DMS 273 (cell line): ENCODE data around the gene CMTM6.
"Not testable (repeated sequence)": the region's sequence is repeated elsewhere in the genome, so short reads cannot be mapped to it uniquely, and the experiment has no call there.

ENCODE experiments used
- DNase-seq: peaks from one replicate; lab custom pipeline; 2025; ENCODE audit not compliant: unreplicated experiment; lab: John Stamatoyannopoulos, UW

Gene CMTM6

GRCh38 chr3:32500231-32500630 is 2.4 kb downstream of the CMTM6 start:
- DNase-seq, result no peak

DNA sequence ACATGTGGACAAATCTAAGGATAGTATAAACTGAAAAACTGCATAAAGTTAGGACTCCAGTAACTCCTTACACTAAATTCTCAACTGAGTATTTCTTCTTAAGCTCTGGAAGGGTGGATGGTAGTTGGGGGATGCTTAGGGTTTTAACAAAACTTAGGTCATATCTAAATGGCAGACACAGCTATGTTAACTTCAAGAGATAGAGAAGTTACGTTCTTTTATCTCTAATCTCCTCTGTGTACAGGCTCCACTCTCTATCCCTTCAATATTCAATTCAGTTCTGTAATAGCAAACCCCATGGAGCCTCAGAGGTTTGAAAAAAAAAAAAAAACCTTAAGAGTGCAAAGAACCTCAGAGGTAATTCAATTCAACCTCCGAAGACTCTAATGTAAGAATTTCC is 3.1 kb downstream of the CMTM6 start:
- no peak for DNase-seq

GRCh38 chr3:32498992-32499391 is 3.7 kb downstream of the CMTM6 start:
- DNase-seq, result no peak

DNA sequence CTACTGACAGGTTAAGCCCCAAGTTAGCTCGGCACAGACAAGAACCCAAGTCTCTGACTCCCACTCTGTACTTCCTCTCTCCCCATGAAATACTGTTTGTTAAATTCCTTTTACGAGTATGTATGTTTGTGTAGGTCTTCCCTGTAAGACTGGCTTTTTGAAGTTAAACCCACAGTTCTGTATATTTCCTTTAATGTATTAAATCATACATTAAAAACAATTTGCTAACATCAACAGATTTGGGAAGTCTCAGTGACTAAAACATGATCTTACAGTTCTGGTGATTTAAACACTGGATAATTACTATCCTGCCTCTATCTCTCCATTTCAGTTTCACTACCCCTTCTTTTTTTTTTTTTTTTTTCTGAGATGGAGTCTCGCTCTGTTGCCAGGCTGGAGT is 4.4 kb downstream of the CMTM6 start:
- no peak for DNase-seq

- no peak for DNase-seq
These were observed 7.0 kb downstream of the CMTM6 start for GRCh38 chr3:32495609-32496008.

DNA sequence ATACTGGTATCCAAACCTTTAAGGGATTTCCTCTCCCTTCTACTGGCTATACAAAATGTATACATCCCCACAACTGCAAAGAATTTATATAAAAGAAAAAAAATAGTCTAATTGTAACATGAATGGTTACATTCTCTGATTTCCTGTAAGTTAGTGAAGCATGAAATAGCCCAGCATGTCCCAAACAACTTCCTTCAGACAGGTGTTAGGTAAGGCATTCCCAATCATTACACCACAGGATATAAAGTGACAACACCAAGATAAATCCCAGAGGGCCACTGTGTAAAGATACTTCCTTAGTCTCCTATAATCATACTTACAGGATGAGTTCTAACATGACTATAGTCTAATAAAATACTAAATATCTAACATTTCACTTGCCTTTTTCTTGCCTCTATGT is 7.6 kb downstream of the CMTM6 start:
- DNase-seq, result no peak

GRCh38 chr3:32493437-32494414 is 8.9 kb downstream of the CMTM6 start:
- DNase-seq, result no peak

DNA sequence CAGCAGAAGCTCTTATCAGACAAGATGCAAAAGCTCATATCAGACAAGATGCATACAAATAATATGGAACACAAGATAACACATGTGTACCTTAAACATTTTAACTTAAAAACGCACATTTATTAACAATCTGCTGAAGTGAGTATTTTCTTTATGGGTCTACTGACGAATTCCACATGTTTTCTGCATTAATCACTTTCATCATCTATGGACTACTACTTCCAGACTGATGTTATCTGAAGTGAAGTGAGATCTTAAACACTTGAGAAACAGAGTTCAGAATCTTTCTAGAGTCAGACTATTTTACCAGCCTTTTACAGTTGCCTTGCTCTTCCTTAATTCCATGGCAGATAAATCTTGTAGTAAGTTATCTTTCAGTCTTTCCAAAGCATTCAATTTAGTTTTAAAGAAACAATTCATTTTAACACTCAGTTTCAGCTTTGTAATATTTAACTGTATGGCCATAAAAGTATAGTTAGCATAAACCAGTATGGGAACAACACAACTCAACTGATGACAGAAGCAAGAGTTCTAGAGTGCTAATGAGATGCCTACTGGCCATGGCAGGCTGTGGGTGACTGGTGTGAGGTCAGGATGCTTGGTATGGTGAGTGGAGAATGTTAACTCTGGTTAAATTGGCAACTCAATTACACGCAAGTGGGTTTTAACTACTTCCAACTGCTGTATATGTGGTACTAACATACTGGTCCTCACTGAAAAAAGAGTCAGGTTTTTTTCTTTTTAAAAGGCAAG is 9.8 kb downstream of the CMTM6 start:
- no peak for DNase-seq

DNA sequence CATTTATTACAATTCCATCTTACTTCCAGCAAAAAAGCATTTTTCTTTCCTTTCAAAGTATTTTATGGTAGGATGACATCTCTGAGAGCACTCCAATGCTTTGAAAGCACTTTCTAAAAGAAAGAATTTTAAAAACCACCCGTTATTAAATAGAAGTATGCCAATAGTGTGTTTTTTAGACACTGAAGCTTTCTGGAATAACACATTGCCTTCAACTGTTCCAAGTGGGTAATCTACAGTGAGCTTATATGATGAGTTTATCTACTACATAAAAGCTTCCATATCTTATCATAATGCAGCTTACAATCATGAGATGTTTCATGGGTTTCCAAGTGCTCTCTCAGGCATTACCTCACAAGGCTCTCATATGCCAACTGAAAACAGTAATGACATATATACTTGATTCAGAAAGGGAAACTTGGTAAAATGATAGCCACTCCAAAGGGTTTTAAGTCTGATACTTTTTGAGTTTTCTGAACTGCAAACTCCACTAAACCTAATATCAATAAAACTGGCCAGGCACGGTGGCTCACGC is 14.1 kb downstream of the CMTM6 start:
- no peak for DNase-seq

DNA sequence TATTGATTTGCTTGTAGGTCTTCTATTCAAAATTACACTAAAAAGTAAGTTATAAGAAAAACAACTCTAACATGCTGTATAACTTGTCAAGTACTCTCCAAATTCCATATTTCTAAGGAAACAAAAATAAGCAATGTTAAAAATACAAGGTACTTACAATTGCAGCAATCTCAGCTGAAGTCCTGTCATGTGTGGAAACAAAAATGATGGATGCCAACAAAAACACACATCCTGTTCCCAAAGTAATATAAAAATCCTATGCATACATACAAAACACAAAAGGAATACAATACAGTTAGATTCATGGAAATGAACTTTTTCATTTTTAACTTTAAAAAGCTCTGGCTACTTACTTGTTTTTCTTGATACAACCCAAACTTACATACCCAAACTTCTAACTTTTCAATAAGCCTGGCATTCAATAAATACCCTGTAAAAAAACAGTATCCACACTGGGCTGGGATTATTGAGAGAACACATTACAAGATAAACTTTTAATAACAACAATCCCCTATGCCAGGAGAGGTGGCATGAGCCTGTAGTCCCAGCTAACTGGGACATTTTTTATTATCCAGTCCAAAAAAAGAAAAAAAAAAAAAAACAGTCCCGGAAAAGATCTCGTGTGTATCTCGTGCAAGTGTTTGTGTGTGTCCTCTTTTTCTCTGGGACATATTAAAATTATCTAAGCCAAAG is 14.7 kb downstream of the CMTM6 start:
- DNase-seq, result no peak

DNA sequence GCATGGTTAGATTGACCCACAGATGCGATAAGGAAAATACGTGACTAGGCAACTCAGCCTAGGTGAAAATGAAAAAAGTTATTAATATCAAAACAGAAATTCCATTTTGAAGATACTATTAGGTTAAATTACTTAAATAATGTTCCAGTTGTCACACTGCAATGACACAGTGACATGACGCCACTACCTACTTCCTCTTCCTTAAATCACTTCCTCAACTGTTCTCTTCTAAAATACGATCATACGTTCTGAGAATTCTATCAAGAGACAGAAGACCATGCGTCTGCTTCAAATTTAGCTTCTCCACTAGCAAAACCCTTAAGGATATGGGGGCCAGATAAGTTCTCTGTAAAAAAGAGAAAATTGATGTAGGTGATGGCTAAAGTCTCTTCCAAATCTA is 18.2 kb downstream of the CMTM6 start:
- no peak for DNase-seq

DNA sequence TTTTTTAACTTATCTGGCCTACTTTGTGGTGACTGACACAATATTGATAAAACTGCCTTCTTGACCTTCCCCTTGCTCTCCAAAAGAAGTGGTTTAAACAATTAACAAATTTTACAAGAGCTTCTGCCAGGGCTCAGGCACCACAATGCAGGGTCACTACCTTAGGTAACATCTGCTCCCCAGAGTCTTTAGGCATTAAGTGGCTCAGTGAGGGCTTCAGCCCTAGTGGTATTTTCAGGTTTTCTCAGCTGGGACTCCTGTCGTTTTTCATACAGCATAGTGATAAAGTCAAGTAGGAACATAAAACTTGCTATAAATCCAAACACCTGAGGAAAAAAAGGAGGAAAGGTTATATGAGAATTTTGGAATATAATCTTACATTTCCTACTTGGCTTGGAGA is 18.9 kb downstream of the CMTM6 start:
- DNase-seq, result no peak

DNA sequence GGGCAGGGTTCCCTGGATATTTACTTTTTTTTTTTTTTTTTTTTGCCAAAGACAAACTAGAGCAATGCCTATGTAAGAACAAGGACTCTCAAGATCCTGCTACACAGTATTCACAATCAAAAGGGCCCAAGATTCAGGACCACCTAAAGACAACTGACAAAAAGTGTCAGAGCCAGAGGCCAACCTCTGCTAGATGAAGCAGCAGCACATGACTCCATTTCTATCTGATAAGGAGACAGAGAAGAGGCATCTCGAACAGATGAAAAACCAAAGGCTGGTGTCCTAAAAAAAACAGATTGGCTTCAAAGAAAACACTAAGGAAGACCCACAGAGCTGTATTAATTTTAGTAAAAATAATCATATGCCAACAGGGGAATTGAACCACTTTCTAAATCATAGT is 20.0 kb downstream of the CMTM6 start:
- DNase-seq, result no peak

GRCh38 chr3:32481791-32482631 is 20.6 kb downstream of the CMTM6 start:
- no peak for DNase-seq

GRCh38 chr3:32480604-32481003 is 22.0 kb downstream of the CMTM6 start:
- no peak for DNase-seq

GRCh38 chr3:32474201-32474600 is 28.5 kb downstream of the CMTM6 start:
- no peak for DNase-seq

DNA sequence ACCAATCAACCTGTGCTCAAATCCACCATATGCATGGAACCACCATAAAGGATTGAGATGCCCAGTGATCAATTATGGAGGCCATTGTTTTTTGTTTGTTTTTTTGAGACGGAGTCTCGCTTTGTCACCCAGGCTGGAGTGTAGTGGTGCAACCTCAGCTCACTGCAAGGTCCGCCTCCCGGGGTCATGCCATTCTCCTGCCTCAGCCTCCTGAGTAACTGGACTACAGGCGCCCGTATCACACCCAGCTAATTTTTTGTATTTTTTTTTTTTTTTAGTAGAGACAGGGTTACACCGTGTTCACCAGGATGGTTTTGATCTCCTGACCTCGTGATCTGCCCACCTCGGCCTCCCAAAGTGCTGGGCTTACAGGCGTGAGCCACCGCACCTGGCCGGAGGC is 30.5 kb downstream of the CMTM6 start:
- DNase-seq, result not testable (repeated sequence)

GRCh38 chr3:32471246-32471645 is 31.4 kb downstream of the CMTM6 start:
- DNase-seq, result no peak

DNA sequence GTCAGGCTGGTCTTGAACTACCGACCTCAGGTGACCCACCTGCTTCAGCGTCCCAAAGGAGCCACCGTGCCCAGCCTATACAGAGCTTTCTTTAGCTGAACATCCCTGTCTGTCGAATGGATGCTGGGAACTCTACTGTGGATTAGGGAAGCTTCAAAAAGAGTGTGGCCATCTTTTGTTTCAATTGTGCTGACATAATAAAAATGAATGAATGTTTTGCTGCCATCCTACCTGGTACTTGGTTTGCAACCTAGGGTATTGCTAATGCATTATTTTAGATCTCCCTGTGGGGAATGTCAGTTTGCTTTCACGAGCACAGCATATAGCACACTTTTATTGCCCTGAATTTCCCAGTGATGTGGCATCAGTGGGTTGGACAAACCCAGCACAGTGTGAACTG is 32.3 kb downstream of the CMTM6 start:
- no peak for DNase-seq

- DNase-seq, result no peak
These were observed 33.3 kb downstream of the CMTM6 start for GRCh38 chr3:32469151-32469874.
